ENCODE results near the gene ACSM3.

- TF ChIP-seq CTCF (conservative IDR thresholded peaks at IDR 0.05 in 1 of 2, IDR thresholded peaks at IDR 0.05 in 1 of 2; ENCODE audit: extremely low read depth in 1 of 2, insufficient read depth in 1 of 2, low read depth in 1 of 2, low read length in 2 of 2) = no peak
- TF ChIP-seq EZH2 (IDR thresholded peaks at IDR 0.05; ENCODE audit: borderline replicate concordance, low read length) = no peak
Observed at GRCh38 chr16:20773679-20774078, 9.9 kb downstream of the ACSM3 start.
